Dendritic cell treated with granulocyte-macrophage colony-stimulating factor and Interleukin-4, amounts not matched to agents 40 ng/mL and 50 ng/mL, for 4 days (primary cell): ENCODE data around the gene UGT2B17.
"Not testable (repeated sequence)": the region's sequence is repeated elsewhere in the genome, so short reads cannot be mapped to it uniquely, and the experiment has no call there.

Source experiments
- H3K27ac Mint-ChIP-seq: one replicate; pipeline ENCODE4 v1.8.0; 2022; ENCODE audit warnings: mild to moderate bottlenecking, mixed read lengths
- H3K27me3 Mint-ChIP-seq: one replicate; pipeline ENCODE4 v1.8.0; 2022; ENCODE audit warnings: mild to moderate bottlenecking, mixed read lengths
- H3K36me3 Mint-ChIP-seq: one replicate; pipeline ENCODE4 v1.8.0; 2022; ENCODE audit warnings: low read depth, mixed read lengths
- H3K4me1 Mint-ChIP-seq: one replicate; pipeline ENCODE4 v1.8.0; 2022; ENCODE audit warnings: low read depth, mixed read lengths
- H3K4me3 Mint-ChIP-seq: one replicate; pipeline ENCODE4 v1.8.0; 2022; ENCODE audit warnings: mild to moderate bottlenecking, moderate library complexity, mixed read lengths
- H3K9me3 Mint-ChIP-seq: one replicate; pipeline ENCODE4 v1.8.0; 2022; ENCODE audit warnings: mixed read lengths
- intact Hi-C: fragments of 100-400 bp; cut with micrococcal nuclease; formaldehyde crosslinking; loops from one replicate; pipeline ENCODE4 v1.15.0; 2022

Gene UGT2B17

DNA sequence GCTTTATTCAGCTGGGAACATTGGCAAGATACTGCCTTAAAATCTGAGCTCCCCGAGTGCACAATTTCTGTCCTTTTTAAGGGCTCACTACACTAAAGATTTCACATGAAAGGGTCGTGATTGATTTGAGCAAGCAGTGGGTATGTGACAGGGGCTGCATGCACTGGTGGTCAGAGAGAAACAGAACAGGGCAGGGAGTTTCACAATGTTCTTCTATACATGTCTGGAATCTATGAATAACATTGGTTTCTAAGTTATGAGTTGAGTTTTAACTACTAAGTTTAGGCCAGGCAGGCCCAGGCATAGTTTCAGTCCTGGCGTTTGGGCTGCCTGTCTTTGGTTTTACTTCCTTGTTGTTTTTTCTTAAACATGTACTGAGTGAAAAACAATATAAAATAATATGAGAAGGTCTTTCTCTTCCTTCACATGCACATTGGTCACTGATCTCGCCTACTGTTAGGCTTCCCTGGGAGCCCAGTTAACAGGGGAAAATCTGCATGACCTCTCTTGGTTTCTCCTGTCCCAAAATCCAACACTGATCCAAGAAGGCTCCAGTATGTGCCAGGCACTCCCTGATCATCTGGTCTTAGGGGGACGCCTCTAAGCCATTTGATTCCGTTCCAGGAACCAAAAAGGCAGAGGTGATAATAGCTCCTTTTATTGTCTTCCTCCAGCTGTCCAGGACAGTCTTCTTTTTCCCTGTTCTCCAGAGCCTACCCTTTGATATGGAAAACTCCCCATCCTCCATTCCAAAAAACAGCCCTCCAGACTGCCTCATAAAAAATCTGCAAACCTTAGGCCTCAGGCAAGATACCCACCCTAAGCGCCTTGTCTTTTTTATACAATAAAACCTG lies at the start of gene UGT2B17:
Gene UGT2B17, minus strand, starts transcription at position 51 of the 854 bp plus-strand sequence. CDS start 7,838 bp downstream, outside the sequence.
- Mint-ChIP-seq H3K4me1 (no peaks in the 10 kb centered on the region), H3K4me3 (no peak within 1 kb of the TSS), H3K27me3 (no peaks in the 10 kb centered on the region), H3K9me3 (peaks cover 39% of the 10 kb centered on the region), H3K27ac (no peak within 1 kb of the TSS), H3K36me3 (no peaks in the 10 kb centered on the region)
- intact Hi-C loops, result no loop called here

- intact Hi-C loops, H3K27ac Mint-ChIP-seq, H3K4me3 Mint-ChIP-seq, H3K4me1 Mint-ChIP-seq, H3K36me3 Mint-ChIP-seq, H3K27me3 Mint-ChIP-seq, H3K9me3 Mint-ChIP-seq: not testable (repeated sequence)
Measured at GRCh38 chr4:68622731-68623130, 46.6 kb upstream of the UGT2B17 start.

DNA sequence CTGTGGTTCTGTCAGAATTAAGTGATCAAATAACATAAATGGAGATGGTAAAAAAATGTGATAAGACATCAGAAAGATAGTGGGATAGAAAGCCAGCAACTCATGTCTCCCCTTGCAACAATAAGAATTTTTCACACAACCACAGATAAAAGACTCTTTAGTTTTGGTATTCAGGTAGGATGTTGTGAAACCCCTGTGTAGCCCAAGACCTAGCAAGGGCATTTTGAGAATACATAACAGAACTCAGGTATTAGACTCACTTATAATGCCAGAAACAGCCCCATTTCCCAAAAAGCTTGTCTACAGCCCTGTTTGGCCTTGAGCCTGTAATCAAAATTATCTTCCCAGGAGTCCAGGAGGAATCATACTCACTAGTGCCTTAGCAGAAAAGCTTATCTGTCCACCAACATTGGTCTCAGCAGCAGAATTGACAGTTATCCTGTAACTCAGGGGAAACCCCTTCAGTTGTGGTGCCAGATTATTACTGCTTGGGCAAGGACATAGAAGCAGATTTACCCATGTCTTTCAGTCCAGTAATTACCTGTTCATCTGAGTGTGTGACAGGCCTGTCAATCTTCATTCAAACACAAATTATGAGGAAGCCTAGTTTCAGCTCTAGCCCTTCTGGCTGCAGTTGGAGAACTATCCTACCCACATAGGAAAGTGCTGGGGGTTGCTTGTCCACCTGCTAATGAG lies 41.0 kb upstream of the UGT2B17 start:
- H3K9me3 Mint-ChIP-seq, result peaks cover 9% of the 10 kb centered on the region
- no peaks in the 10 kb centered on the region for H3K4me1 Mint-ChIP-seq
- H3K27ac Mint-ChIP-seq, result no peak overlapping the region
- no peaks in the 10 kb centered on the region for H3K36me3 Mint-ChIP-seq
- intact Hi-C loops, result no loop called here
- H3K4me3 Mint-ChIP-seq, result no peak overlapping the region
- H3K27me3 Mint-ChIP-seq, result no peaks in the 10 kb centered on the region

GRCh38 chr4:68615699-68616422 lies 39.7 kb upstream of the UGT2B17 start:
- H3K27ac Mint-ChIP-seq, result no peak overlapping the region

DNA sequence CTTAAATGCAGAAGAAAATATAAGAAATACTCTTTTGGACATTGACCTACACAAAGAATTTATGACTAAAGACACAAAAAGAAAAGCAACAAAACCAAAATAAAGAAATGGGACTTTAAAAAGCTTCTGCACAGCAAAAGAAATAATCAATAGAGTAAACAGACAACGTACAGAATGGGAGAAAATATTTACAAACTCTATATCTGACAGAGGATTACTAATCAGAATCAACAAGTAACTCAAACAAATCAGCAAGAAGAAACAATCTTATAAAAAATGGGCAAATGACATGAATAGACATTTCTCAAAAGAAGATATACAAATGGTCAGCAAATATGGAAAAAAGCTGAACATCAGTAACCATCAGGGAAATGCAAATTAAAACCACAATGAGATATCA lies 37.6 kb upstream of the UGT2B17 start:
- intact Hi-C loops, result no loop called here
- peaks cover 10% of the 10 kb centered on the region for H3K9me3 Mint-ChIP-seq
- H3K27ac Mint-ChIP-seq, result no peak overlapping the region
- H3K36me3 Mint-ChIP-seq, result no peaks in the 10 kb centered on the region
- no peaks in the 10 kb centered on the region for H3K4me1 Mint-ChIP-seq
- H3K27me3 Mint-ChIP-seq, result no peaks in the 10 kb centered on the region
- no peak overlapping the region for H3K4me3 Mint-ChIP-seq

More at GRCh38 chr4:68615699-68616422, 39.7 kb upstream of the UGT2B17 start:
- Mint-ChIP-seq H3K4me1 (no peaks in the 10 kb centered on the region), H3K9me3 (peaks cover 9% of the 10 kb centered on the region), H3K36me3 (no peaks in the 10 kb centered on the region), H3K4me3 (no peak overlapping the region), H3K27me3 (no peaks in the 10 kb centered on the region)
- intact Hi-C loops, result no loop called here

GRCh38 chr4:68606240-68606639 lies 30.1 kb upstream of the UGT2B17 start:
- no peaks in the 10 kb centered on the region for H3K27me3 Mint-ChIP-seq
- peaks cover 32% of the 10 kb centered on the region for H3K9me3 Mint-ChIP-seq
- no peaks in the 10 kb centered on the region for H3K36me3 Mint-ChIP-seq
- H3K27ac Mint-ChIP-seq, result no peak overlapping the region
- H3K4me1 Mint-ChIP-seq, result no peaks in the 10 kb centered on the region
- no peak overlapping the region for H3K4me3 Mint-ChIP-seq
- intact Hi-C loops, result no loop called here

GRCh38 chr4:68599150-68599549 lies 23.0 kb upstream of the UGT2B17 start:
- Mint-ChIP-seq H3K27me3 (no peaks in the 10 kb centered on the region), H3K4me3 (no peak overlapping the region), H3K9me3 (peaks cover 18% of the 10 kb centered on the region), H3K36me3 (no peaks in the 10 kb centered on the region), H3K4me1 (no peaks in the 10 kb centered on the region), H3K27ac (no peak overlapping the region)
- intact Hi-C loops, result no loop called here

DNA sequence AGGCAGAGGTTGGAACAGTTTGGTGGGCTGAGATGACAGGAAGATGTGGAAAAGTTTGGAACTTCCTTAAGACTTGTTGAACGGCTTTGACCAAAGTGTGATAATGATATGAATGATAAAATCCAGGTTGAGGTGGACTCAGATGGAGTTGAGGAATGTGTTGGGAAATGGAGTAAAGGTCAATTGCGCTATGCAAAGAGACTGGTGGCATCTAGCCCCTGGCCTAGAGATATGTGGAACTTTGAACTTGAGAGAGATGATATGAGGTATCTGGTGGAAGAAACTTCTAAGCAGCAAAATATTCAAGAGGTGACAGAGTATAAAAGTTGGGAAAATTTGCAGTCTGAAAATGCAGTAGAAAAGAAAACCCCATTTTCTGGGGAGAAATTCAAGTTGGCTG lies 21.4 kb upstream of the UGT2B17 start:
- intact Hi-C loops, result no loop called here
- H3K36me3 Mint-ChIP-seq, result no peaks in the 10 kb centered on the region
- no peak overlapping the region for H3K27ac Mint-ChIP-seq
- H3K4me3 Mint-ChIP-seq, result no peak overlapping the region
- H3K4me1 Mint-ChIP-seq, result no peaks in the 10 kb centered on the region
- no peaks in the 10 kb centered on the region for H3K27me3 Mint-ChIP-seq
- H3K9me3 Mint-ChIP-seq, result peaks cover 9% of the 10 kb centered on the region

DNA sequence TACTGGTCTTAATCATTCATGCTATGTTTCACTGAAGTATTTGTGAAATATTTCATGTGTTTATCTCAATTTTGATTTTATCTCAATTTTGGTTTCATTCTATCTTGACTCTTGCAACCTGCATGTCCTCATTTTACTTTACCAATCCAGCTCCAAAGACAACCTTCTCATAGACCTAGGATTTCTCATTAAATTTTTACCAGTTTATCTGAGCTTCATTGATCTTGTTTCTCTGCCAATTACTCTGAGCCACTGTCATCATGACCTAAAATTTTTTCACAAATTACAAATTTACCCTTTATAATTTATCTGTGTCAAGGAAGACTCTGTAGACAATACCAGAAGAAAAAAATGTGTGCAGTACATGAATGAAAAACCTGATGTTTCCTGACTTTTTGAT lies 18.6 kb upstream of the UGT2B17 start:
- no peaks in the 10 kb centered on the region for H3K27me3 Mint-ChIP-seq
- H3K4me3 Mint-ChIP-seq, result no peak overlapping the region
- no peaks in the 10 kb centered on the region for H3K36me3 Mint-ChIP-seq
- H3K9me3 Mint-ChIP-seq, result peaks cover 9% of the 10 kb centered on the region
- no peak overlapping the region for H3K27ac Mint-ChIP-seq
- no peaks in the 10 kb centered on the region for H3K4me1 Mint-ChIP-seq
- intact Hi-C loops, result no loop called here

DNA sequence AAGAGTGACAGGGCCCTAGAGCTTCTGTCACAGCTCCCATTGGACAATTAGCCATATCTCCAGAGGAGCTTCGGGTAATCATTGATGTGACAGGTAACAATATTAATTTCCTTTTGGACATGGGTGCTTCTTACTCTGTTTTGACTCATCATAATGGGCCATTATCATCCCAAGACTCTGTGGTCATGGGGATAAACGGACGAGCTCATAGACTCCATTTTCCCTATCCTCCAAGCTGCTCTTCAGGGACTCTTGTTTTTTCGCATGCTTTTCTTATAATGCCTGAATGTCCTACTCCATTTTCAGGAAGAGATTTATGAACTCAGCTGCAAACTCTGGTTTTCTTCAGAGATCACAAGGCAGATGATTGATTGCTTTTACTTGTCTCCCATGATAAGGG lies 17.0 kb upstream of the UGT2B17 start:
- Mint-ChIP-seq H3K36me3 (no peaks in the 10 kb centered on the region), H3K27me3 (no peaks in the 10 kb centered on the region), H3K9me3 (peaks cover 9% of the 10 kb centered on the region), H3K27ac (no peak overlapping the region), H3K4me3 (no peak overlapping the region), H3K4me1 (no peaks in the 10 kb centered on the region)
- intact Hi-C loops, result no loop called here

DNA sequence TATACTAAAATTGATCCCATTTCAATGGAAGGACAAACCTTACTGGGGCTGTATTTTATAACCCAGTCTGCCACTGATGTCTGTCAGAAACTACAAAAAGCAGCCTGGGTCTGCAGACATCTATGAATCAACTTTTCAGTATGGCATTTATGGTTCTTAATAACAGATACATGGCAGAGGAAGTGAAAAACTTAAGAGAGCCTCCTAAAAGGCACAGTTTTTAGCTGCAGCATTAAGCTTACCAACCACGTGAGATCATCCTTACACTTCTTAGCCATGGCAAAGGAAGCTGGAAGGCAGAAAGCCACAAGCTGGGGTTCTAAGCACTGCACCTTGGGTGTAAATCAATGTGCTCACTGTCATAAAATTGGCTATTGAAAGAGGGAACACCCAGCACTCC lies 16.6 kb upstream of the UGT2B17 start:
- H3K4me1 Mint-ChIP-seq, result no peaks in the 10 kb centered on the region
- no peaks in the 10 kb centered on the region for H3K36me3 Mint-ChIP-seq
- H3K9me3 Mint-ChIP-seq, result peaks cover 7% of the 10 kb centered on the region
- H3K4me3 Mint-ChIP-seq, result no peak overlapping the region
- intact Hi-C loops, result no loop called here
- no peaks in the 10 kb centered on the region for H3K27me3 Mint-ChIP-seq
- no peak overlapping the region for H3K27ac Mint-ChIP-seq

DNA sequence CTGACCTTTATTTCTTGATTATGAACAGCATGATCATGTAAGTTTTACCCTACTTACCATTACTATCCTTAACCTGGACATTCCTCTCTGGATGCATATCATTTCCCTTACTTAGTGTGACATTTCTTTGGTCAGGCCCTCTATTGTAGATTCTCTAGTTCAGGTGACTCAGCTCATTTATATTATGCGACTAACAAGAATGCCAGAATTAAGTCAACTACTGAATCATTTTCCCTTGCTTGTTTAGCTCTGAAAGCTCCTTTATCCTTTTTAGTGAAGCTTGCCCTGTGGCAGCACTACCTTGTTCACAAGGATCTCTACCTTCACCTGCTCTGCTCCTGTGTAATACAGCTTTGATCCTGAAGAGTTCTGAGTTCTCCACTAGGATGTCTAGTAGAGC lies 15.1 kb upstream of the UGT2B17 start:
- Mint-ChIP-seq H3K4me3 (no peak overlapping the region), H3K4me1 (no peaks in the 10 kb centered on the region), H3K36me3 (no peaks in the 10 kb centered on the region), H3K27me3 (no peaks in the 10 kb centered on the region), H3K9me3 (no peaks in the 10 kb centered on the region), H3K27ac (no peak overlapping the region)
- intact Hi-C loops, result no loop called here

- Mint-ChIP-seq H3K27me3 (no peaks in the 10 kb centered on the region), H3K36me3 (no peaks in the 10 kb centered on the region), H3K27ac (no peak overlapping the region), H3K4me3 (no peak overlapping the region), H3K9me3 (no peaks in the 10 kb centered on the region), H3K4me1 (no peaks in the 10 kb centered on the region)
- intact Hi-C loops, result no loop called here
Measured at GRCh38 chr4:68589790-68590189, 13.7 kb upstream of the UGT2B17 start.

GRCh38 chr4:68582339-68582717 lies 6.2 kb upstream of the UGT2B17 start:
- Mint-ChIP-seq H3K36me3 (no peaks in the 10 kb centered on the region), H3K4me1 (no peaks in the 10 kb centered on the region), H3K27me3 (no peaks in the 10 kb centered on the region), H3K4me3 (no peak overlapping the region), H3K27ac (no peak overlapping the region), H3K9me3 (peaks cover 39% of the 10 kb centered on the region)
- intact Hi-C loops, result no loop called here
